Stimulated activated memory B cell treated with anti-CD40 and anti-IgM and Interleukin-4, amounts not matched to agents 10 μg/mL and 1 μg/mL and 100 μg/mL, for 72 hours (primary cell): ENCODE results near the gene ATOH7.
A peak's percentile ranks its signal among the peaks of the same experiment; 100 is the strongest.
"Not testable (repeated sequence)": the region's sequence is repeated elsewhere in the genome, so short reads cannot be mapped to it uniquely, and the experiment has no call there.

Experiments
- ATAC-seq: fragments of 150-1000 bp; cut with Tn5 transposase; 2 replicates; pipeline ENCODE4 v1.10.0; 2021
- H3K27ac Mint-ChIP-seq: one replicate; pipeline ENCODE4 v1.8.0; 2022; ENCODE audit warnings: mild to moderate bottlenecking, mixed read lengths
- H3K27me3 Mint-ChIP-seq: one replicate; pipeline ENCODE4 v1.8.0; 2022; ENCODE audit warnings: mixed read lengths
- H3K36me3 Mint-ChIP-seq: one replicate; pipeline ENCODE4 v1.8.0; 2022; ENCODE audit warnings: mixed read lengths
- H3K4me1 Mint-ChIP-seq: one replicate; pipeline ENCODE4 v1.8.0; 2022; ENCODE audit warnings: mixed read lengths
- H3K4me3 Mint-ChIP-seq: one replicate; pipeline ENCODE4 v1.8.0; 2022; ENCODE audit warnings: mild to moderate bottlenecking, moderate library complexity, mixed read lengths
- H3K9me3 Mint-ChIP-seq: one replicate; pipeline ENCODE4 v1.8.0; 2022; ENCODE audit warnings: mixed read lengths

The ATOH7 gene

DNA sequence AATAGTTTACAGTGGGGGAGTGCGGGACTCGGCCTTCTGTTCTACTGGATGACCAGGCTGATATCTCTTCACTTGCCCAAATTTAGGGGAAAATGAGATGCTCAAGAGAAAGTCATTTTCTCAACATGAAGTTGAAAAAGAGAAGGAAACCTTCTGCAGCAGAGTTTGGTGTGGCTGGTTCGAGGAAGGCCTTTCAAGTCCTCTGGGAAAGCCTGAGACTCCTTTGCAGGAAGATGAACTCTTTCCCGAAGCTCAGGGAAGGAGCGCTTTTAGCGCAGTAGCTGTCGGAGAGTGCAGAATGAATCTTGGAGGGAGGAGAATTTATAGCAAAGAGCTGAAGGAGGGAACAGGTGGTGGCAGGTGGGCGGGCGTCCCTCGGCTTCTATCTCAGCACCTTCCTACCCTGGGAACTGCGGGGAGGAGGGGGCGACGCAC lies at the start of gene ATOH7:
Gene ATOH7, minus strand, starts transcription at position 297 of the 435 bp plus-strand sequence. CDS start 436 bp downstream, outside the sequence.
- peaks cover 6% of the 10 kb centered on the region for H3K4me1 Mint-ChIP-seq
- H3K36me3 Mint-ChIP-seq, result no peaks in the 10 kb centered on the region
- no peak for ATAC-seq
- H3K27me3 Mint-ChIP-seq, result peaks cover 32% of the 10 kb centered on the region
- no peaks in the 10 kb centered on the region for H3K9me3 Mint-ChIP-seq
- H3K27ac Mint-ChIP-seq, result no peak within 1 kb of the TSS
- H3K4me3 Mint-ChIP-seq, result peak within 1 kb of the TSS; percentile 76

DNA sequence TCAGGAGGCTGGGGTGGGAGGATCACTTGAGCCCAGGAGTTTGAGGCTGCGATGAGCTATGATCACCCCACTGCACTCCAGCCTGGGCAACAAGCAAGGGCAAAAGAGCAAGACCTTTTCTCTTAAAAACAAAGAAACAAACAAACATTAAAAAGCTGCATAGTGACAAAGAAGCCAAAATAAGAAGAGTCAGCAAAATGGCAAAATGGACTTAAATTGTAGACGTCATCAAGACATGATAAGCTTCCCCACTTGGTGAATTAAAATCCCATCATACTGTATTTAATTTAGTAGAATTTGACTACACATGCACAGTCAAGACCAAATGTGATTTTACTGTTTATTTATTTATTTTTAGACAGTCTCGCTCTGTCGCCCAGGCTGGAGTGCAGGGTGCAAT lies 48.8 kb upstream of the ATOH7 start:
- H3K9me3 Mint-ChIP-seq, result peaks cover 13% of the 10 kb centered on the region
- no peak overlapping the region for H3K27ac Mint-ChIP-seq
- peaks cover 6% of the 10 kb centered on the region for H3K36me3 Mint-ChIP-seq
- ATAC-seq, result no peak
- H3K4me1 Mint-ChIP-seq, result no peaks in the 10 kb centered on the region
- H3K4me3 Mint-ChIP-seq, result no peak overlapping the region
- no peaks in the 10 kb centered on the region for H3K27me3 Mint-ChIP-seq

DNA sequence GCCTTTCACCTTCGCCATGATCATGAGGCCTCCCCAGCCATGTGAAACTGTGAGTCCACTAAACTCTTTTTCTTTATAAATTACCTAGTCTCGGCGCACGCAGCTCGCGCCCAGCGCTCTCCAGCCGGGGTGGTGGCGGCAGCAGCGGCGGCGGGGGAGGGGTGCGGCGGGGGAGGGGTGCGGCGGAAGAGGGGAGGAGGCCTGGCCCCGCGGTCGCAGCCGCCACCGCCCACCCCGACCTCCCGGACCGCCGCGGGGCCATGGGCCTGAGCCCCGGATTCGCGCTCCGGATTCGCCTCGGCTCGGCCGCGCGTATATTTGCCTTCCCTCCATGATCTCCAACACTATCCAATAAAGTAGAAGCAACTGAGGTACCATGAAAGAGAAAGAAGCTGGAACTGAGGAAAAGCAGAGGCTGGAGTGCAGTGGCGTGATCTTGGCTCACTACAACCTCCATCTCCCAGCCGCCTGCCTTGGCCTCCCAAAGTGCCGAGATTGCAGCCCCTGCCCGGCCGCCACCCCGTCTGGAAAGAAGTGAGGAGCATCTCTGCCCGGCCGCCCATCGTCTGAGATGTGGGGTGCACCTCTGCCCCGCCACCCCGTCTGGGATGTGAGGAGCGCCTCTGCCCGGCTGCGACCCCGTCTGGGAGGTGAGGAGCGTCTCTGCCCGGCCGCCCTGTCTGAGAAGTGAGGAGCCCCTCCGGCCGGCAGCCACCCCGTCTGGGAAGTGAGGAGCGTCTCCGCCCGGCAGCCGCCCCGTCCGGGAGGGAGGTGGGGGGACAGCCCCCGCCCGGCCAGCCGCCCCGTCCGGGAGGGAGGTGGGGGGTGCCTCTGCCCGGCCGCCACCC lies 47.2 kb upstream of the ATOH7 start:
- not testable (repeated sequence) for H3K27ac Mint-ChIP-seq, H3K4me1 Mint-ChIP-seq, H3K36me3 Mint-ChIP-seq, H3K27me3 Mint-ChIP-seq, H3K4me3 Mint-ChIP-seq
- peak; percentile 47 for ATAC-seq
- H3K9me3 Mint-ChIP-seq, result peaks cover 13% of the 10 kb centered on the region

DNA sequence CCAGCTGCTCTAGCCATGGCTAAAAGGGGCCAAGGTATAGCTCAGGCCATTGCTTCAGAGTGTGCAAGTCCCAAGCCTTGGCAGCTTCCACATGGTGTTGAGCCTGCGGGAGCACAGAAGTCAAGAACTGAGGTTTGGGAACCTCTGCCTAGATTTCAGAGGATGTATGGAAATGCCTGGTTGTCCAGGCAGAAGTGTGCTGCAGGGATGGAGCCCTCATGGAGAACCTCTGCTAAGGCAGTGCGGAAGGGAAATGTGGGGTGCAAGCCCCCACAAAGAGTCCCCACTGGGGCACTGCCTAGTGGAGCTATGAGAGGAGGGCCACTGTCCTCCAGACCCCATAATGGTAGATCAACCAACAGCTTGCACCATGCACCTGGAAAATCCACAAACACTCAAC lies 45.9 kb upstream of the ATOH7 start:
- H3K4me3 Mint-ChIP-seq, H3K4me1 Mint-ChIP-seq, H3K27me3 Mint-ChIP-seq, H3K36me3 Mint-ChIP-seq, H3K27ac Mint-ChIP-seq, ATAC-seq: not testable (repeated sequence)
- peaks cover 13% of the 10 kb centered on the region for H3K9me3 Mint-ChIP-seq

DNA sequence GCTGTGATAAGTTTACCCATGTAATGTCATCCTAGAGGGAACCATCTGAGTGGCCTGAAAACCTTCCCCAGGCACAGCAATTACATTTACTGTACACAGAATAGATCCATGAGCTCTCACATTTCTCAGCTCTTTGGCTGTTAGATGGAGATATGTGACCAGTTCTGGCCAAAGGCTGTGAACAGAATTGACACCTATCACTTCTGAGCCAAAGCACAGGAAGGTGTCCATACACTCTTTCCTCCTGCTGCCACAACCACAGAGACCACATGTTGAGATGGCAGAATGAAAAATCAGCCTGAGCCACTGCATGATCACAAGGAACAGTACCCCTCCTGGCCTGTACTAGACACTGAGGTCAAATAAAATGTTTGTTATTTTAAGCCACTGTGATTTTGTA lies 44.3 kb upstream of the ATOH7 start:
- no peak for ATAC-seq
- Mint-ChIP-seq H3K27ac (no peak overlapping the region), H3K36me3 (peaks cover 6% of the 10 kb centered on the region), H3K9me3 (peaks cover 13% of the 10 kb centered on the region), H3K4me1 (no peaks in the 10 kb centered on the region), H3K27me3 (no peaks in the 10 kb centered on the region), H3K4me3 (no peak overlapping the region)

DNA sequence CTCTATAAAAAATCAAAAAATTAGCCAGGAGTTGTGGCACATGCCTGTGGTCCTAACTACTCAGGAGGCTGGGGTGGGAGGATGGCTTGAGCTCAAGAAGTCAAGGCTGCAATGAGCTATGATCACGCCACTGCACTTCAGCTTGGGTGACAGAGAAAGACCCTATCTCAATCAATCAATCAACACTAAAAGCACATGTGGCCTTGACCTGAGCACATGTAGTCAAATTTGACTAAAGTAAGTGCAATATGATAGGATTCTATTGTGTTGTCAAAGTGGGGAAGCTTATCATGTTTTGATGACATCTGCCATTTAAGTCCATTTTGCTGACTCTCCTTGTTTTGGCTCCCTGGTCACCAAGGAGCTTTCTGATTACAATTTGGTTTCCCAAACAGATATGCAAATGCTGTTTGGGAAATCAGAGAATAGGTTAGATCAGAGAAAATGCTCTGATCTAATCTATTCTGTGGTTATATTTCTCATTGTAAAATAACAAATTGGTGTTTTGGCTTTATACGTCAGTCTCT lies 43.8 kb upstream of the ATOH7 start:
- Mint-ChIP-seq H3K36me3 (peaks cover 6% of the 10 kb centered on the region), H3K27me3 (no peaks in the 10 kb centered on the region), H3K4me1 (no peaks in the 10 kb centered on the region), H3K9me3 (peaks cover 13% of the 10 kb centered on the region), H3K4me3 (no peak overlapping the region), H3K27ac (no peak overlapping the region)
- no peak for ATAC-seq

DNA sequence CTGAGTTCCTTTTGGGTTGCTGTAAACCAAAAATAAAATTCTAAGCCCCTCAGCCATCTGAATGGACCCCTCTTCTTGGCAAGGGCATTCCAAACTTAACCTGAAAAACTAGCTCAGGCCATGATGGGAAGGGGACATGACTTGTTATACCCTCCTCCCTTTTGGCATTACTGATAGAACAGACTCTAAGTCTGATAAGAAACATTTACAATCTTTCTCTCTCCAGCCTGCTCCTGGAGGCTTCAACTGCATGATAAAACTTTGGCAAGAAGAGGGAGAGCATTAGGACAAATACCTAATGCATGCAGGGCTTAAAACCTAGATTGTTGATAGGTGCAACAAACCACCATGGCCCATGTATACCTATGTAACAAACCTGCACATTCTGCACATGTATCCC lies 40.9 kb upstream of the ATOH7 start:
- Mint-ChIP-seq H3K27me3 (no peaks in the 10 kb centered on the region), H3K27ac (no peak overlapping the region), H3K36me3 (peaks cover 6% of the 10 kb centered on the region), H3K9me3 (peaks cover 12% of the 10 kb centered on the region), H3K4me3 (no peak overlapping the region), H3K4me1 (no peaks in the 10 kb centered on the region)
- no peak for ATAC-seq

DNA sequence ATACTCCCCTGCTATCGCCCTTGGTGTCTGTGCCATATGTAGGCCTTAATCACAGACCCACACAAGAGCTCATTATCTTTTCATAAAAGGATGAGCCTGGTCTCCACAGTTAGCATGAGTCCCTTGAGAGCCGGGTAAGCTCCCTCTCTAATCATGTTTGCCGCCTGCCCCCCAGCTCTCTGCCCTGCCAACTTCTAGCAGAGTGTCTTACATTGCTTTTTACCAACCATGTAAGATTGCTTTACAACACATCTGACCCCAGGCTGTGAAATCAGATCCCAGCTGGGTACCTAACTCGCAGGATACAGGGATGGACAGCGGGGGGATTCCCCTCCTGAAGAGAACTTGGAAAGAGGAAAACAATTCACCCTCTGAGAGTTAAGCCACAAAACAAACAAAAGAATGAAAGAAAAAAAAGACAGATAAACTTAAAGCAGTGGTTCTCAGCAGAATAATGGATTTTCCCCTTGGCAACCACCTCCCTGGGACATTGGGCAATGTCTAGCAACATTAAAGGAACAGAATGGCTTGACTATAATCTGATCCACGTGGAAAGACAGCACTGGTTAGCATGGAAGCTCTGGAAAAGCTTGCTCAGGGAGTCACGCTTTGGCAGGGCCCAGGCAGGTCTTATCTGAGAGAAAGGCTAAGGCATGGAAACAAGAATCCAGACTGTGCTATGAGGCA lies 39.4 kb upstream of the ATOH7 start:
- no peaks in the 10 kb centered on the region for H3K36me3 Mint-ChIP-seq
- H3K4me1 Mint-ChIP-seq, result no peaks in the 10 kb centered on the region
- H3K27me3 Mint-ChIP-seq, result no peaks in the 10 kb centered on the region
- no peak for ATAC-seq
- peaks cover 2% of the 10 kb centered on the region for H3K9me3 Mint-ChIP-seq
- no peak overlapping the region for H3K27ac Mint-ChIP-seq
- H3K4me3 Mint-ChIP-seq, result no peak overlapping the region

DNA sequence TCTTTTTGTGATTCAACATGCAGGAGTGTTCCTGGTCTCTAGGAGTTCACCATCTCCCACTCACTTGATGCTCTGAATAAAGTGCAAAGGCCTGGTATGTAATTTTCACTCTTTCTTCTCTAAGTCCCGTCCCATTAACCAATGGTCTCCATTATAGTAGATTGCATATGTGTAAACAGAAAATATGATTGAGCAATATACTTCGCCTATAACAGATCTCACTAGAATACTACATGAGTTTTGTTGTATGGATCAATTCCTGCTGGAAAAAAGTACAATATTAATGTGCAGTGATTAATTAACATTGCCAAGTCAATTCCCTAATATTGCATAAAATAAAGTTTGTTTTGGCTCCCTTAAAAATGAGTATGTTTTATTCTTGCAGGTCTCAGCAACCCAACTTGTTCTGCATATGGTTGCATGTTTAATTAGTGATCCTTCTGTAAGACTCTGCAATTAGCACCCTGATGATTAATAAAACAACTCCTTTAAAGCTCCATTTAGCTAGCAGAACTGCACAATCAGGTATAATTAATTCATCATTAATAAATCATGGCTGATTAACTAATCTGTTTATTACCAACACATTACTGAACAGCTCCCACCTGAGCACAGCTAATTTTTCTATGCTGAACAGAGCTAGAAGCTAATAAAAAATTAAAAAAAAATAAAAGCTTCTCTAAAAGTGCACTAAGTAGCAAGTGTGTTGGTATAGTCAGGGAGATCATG lies 37.8 kb upstream of the ATOH7 start:
- Mint-ChIP-seq H3K9me3 (no peaks in the 10 kb centered on the region), H3K27me3 (no peaks in the 10 kb centered on the region), H3K4me1 (no peaks in the 10 kb centered on the region), H3K4me3 (no peak overlapping the region), H3K36me3 (no peaks in the 10 kb centered on the region), H3K27ac (no peak overlapping the region)
- no peak for ATAC-seq

DNA sequence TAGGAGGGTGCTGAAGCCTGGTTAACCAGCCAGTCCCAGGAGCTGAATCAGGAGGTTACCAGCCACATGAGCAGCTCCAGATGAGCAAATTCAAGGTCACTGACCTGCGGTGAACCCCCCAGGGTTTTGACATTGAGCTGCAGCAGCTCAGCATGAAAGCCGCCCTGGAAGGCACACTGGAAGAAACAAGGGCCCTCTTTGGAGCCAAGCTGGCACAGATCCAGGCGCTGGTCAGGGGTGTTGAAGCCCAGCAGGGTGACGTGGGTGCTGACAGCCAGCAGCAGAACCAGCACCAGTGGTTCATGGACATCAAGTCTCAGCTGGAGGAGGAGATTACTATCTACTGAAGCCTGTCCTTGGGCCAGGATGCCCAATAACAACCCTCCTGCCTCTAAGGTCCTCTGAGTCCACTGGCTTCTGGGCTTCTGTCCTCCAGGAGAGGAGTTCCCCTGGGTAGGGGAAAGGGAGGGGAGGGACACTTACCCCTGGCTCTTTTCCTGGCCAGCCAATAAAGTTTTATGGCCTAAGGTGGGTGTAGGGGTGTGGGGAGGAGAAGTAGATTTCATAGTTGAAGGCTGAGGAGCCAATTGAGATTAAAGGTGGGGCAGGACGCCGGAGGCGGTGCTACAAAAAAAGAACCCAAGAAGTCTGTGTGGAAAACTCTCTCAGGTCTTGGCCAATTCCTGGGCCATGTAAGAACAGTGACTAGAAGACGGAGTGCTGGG lies 29.4 kb upstream of the ATOH7 start:
- no peaks in the 10 kb centered on the region for H3K36me3 Mint-ChIP-seq
- no peaks in the 10 kb centered on the region for H3K4me1 Mint-ChIP-seq
- H3K9me3 Mint-ChIP-seq, result peaks cover 8% of the 10 kb centered on the region
- no peak for ATAC-seq
- no peak overlapping the region for H3K27ac Mint-ChIP-seq
- H3K4me3 Mint-ChIP-seq, result no peak overlapping the region
- no peaks in the 10 kb centered on the region for H3K27me3 Mint-ChIP-seq

DNA sequence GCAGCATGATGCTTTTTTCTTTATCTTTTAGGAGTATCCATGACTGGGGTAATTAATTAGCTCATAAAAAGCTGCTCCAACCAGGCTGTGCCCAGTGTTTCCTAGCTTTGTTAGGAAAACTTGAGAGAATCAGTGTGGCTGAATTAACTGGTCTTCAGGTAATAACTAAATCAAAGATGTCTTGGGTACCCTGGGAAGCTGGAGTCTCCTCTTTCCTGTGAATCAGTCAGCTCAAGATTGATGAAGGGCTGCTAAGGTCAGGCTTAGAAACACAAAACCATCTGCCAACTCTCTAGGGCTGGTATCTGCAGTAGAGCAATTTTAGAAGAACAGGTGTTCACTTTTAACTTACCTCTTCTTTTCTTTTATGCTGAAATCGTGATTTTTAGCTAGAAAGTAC lies 21.4 kb upstream of the ATOH7 start:
- no peak overlapping the region for H3K27ac Mint-ChIP-seq
- no peaks in the 10 kb centered on the region for H3K9me3 Mint-ChIP-seq
- peaks cover 9% of the 10 kb centered on the region for H3K4me1 Mint-ChIP-seq
- no peak overlapping the region for H3K4me3 Mint-ChIP-seq
- H3K36me3 Mint-ChIP-seq, result no peaks in the 10 kb centered on the region
- H3K27me3 Mint-ChIP-seq, result no peaks in the 10 kb centered on the region
- ATAC-seq, result no peak

DNA sequence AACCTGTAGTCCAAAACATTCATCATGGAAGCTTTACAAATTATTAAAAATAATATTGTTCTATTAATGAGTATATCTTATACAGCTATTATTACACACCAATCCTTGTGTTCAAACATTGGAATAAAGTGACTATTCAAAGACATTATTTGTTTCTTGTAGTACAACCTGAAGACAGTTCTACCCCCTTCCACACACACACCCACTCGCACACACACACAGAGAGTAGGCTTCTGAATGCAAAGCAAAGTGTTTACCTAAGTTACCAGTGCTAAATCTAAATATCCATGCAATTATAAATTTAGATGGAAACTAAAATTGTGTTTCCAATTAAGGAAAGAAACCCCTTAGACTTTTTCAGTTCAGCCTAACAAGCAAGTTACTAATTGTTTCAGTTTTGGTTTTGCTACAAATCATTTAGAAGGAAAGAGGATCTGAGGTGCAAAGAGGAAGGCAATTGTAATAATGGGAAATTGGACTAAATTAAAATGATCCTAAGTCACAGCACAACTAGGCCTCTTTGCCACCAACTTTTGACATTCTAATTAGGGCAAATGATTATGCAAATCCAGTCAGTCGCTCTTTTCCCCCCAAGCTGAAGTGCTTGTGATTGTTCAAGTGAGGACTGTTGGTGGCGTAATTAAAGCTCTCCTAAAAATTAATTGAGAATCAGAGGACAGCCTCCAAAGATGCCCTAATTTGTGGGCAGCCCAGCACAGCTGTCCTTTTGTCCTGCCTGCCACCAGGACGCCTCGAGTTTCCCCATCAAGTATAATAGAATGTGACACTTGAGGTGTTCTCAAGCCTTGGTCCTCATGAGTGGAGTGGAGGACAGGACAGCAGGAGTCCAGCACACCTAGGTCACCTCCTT lies 19.9 kb upstream of the ATOH7 start:
- Mint-ChIP-seq H3K27me3 (no peaks in the 10 kb centered on the region), H3K27ac (no peak overlapping the region), H3K4me1 (peaks cover 9% of the 10 kb centered on the region), H3K36me3 (no peaks in the 10 kb centered on the region), H3K4me3 (no peak overlapping the region), H3K9me3 (no peaks in the 10 kb centered on the region)
- no peak for ATAC-seq

DNA sequence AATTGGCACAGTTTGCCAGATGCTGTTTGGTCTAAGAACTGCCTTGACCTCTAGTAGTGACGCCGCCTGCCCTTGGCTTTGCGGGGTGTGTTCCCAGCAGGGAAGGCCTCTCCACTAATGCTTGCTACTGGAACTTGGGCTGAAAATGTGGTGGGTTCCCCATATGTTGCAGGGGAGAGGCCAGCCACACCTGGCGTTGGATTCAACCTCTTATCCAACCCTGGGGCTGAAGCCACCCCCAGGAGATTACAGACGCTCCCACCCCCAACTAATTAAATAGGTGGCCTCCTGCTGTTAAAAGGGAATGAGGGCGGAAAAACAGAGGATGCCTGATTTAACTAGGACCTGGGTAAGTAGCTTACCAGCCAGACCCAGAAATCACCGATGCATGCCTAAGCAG lies 19.2 kb upstream of the ATOH7 start:
- no peaks in the 10 kb centered on the region for H3K36me3 Mint-ChIP-seq
- H3K27me3 Mint-ChIP-seq, result no peaks in the 10 kb centered on the region
- H3K27ac Mint-ChIP-seq, result no peak overlapping the region
- H3K4me3 Mint-ChIP-seq, result no peak overlapping the region
- H3K9me3 Mint-ChIP-seq, result no peaks in the 10 kb centered on the region
- H3K4me1 Mint-ChIP-seq, result peaks cover 9% of the 10 kb centered on the region
- no peak for ATAC-seq

DNA sequence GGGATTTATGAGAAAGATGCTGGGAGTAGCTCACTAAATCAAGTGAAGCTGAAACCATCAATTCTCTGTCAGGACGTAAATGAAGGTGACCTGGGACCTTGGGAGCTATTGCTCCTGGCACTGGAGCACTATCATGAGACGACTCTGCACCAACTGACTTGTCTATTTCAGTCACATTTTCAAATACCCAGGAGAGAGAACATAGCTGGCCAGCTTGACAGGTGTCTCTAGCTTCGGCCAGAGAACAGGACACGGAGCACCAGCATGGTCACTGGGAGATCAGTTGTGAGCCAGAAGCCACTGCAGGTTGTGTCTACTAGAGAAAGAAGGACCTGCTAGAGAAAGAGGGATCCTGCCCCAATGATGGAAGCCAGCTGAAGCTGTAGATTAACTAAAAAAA lies 17.4 kb upstream of the ATOH7 start:
- H3K27ac Mint-ChIP-seq, result no peak overlapping the region
- no peaks in the 10 kb centered on the region for H3K36me3 Mint-ChIP-seq
- no peak for ATAC-seq
- H3K27me3 Mint-ChIP-seq, result no peaks in the 10 kb centered on the region
- no peaks in the 10 kb centered on the region for H3K9me3 Mint-ChIP-seq
- H3K4me1 Mint-ChIP-seq, result peaks cover 9% of the 10 kb centered on the region
- no peak overlapping the region for H3K4me3 Mint-ChIP-seq
